Measurements from ENCODE around the gene INTS11. TPM values are rescaled to one million over a fixed set of nuclear protein-coding genes. Genes with fewer than 3 reads are reported as not detected.
A peak's percentile ranks its signal among the peaks of the same experiment; 100 is the strongest.

The INTS11 gene
- total and polyA plus RNA-seq, 2 of the 13 experiments (the other 11 are each of a cell fraction or from before 2014, with no cell fraction given): 52.8 to 94.8 TPM

DNA sequence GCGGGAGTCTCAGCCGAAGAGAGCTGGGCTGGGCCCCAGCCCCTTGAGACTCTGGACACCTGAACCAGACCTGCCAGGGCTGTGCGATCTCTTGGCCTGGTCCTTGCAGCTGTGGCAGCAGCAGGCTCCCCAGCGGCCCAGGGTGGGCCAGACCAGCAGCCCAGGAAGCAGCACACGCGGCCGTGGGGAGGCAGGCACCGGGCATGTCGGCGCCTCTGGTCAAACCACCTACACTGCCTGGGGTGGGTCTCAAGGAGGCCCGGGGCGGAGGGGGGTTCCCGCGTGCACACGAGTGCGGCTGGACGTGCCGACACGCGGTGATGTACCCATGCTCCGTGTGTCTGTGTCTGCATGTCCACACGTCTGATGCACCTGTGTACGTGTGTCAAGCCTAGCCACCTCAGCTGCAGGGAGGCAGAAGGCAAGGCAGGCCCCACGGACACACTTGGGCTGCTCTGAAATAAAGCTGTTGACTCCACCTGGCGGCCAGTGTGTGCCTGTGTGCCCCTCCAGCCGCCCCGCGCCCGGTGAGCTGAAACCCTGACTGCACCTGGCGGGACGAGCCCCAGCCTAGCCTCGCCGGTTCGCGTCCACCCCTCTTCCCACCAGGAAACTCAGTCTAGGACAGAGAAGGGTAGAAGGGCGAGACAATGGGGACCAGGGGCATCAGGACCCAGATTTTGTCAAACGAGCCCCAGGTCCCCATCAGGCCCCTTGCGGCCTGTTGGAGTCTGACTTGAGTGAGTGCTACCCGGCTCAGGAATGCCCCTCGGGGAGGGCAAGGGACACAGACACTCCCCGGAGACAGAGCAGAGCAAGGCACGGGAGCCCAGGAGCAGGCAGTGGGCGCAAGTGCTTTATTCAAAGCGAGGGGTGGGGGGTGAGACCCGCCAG, 32.7 kb downstream of the INTS11 start (continued):
- TF ChIP-seq THAP11 (CRISPR knock-in tag; IDR thresholded peaks at IDR 0.05) (0 out of 2 replicates have a peak, but pooled peaks have one; percentile 24), ZNF501 (CRISPR knock-in tag; IDR thresholded peaks at IDR 0.05) (peak; percentile 19; the same call in 1 of the 2 replicates), HMG20B (CRISPR knock-in tag; conservative IDR thresholded peaks at IDR 0.05) (no peak), KAT8 (CRISPR knock-in tag; IDR thresholded peaks at IDR 0.05) (no peak), FOXP1 (IDR thresholded peaks at IDR 0.05) (no peak), FOXP1 (CRISPR knock-in tag; IDR thresholded peaks at IDR 0.05) (no peak), TEAD3 (CRISPR knock-in tag; optimal IDR thresholded peaks at IDR 0.05; ENCODE audit: borderline replicate concordance) (peak; percentile 32), ZNF350 (CRISPR knock-in tag; IDR thresholded peaks at IDR 0.05; ENCODE audit: borderline replicate concordance, low read depth) (peak; percentile 52), ZNF205 (CRISPR knock-in tag; IDR thresholded peaks at IDR 0.05) (no peak), HDAC1 (CRISPR knock-in tag; IDR thresholded peaks at IDR 0.05) (no peak), ZNF383 (CRISPR knock-in tag; IDR thresholded peaks at IDR 0.05; ENCODE audit: borderline replicate concordance) (no peak)
- TF ChIP-seq, protein P1, sequence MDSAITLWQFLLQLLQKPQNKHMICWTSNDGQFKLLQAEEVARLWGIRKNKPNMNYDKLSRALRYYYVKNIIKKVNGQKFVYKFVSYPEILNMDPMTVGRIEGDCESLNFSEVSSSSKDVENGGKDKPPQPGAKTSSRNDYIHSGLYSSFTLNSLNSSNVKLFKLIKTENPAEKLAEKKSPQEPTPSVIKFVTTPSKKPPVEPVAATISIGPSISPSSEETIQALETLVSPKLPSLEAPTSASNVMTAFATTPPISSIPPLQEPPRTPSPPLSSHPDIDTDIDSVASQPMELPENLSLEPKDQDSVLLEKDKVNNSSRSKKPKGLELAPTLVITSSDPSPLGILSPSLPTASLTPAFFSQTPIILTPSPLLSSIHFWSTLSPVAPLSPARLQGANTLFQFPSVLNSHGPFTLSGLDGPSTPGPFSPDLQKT (CRISPR knock-in tag; IDR thresholded peaks at IDR 0.05; ENCODE audit: borderline replicate concordance): no peak
- TF ChIP-seq, protein P2, sequence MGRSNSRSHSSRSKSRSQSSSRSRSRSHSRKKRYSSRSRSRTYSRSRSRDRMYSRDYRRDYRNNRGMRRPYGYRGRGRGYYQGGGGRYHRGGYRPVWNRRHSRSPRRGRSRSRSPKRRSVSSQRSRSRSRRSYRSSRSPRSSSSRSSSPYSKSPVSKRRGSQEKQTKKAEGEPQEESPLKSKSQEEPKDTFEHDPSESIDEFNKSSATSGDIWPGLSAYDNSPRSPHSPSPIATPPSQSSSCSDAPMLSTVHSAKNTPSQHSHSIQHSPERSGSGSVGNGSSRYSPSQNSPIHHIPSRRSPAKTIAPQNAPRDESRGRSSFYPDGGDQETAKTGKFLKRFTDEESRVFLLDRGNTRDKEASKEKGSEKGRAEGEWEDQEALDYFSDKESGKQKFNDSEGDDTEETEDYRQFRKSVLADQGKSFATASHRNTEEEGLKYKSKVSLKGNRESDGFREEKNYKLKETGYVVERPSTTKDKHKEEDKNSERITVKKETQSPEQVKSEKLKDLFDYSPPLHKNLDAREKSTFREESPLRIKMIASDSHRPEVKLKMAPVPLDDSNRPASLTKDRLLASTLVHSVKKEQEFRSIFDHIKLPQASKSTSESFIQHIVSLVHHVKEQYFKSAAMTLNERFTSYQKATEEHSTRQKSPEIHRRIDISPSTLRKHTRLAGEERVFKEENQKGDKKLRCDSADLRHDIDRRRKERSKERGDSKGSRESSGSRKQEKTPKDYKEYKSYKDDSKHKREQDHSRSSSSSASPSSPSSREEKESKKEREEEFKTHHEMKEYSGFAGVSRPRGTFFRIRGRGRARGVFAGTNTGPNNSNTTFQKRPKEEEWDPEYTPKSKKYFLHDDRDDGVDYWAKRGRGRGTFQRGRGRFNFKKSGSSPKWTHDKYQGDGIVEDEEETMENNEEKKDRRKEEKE (IDR thresholded peaks at IDR 0.05): no peak
- TF ChIP-seq, protein P3, sequence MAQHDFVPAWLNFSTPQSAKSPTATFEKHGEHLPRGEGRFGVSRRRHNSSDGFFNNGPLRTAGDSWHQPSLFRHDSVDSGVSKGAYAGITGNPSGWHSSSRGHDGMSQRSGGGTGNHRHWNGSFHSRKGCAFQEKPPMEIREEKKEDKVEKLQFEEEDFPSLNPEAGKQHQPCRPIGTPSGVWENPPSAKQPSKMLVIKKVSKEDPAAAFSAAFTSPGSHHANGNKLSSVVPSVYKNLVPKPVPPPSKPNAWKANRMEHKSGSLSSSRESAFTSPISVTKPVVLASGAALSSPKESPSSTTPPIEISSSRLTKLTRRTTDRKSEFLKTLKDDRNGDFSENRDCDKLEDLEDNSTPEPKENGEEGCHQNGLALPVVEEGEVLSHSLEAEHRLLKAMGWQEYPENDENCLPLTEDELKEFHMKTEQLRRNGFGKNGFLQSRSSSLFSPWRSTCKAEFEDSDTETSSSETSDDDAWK (CRISPR knock-in tag; IDR thresholded peaks at IDR 0.05): no peak
- TF ChIP-seq, protein P4, sequence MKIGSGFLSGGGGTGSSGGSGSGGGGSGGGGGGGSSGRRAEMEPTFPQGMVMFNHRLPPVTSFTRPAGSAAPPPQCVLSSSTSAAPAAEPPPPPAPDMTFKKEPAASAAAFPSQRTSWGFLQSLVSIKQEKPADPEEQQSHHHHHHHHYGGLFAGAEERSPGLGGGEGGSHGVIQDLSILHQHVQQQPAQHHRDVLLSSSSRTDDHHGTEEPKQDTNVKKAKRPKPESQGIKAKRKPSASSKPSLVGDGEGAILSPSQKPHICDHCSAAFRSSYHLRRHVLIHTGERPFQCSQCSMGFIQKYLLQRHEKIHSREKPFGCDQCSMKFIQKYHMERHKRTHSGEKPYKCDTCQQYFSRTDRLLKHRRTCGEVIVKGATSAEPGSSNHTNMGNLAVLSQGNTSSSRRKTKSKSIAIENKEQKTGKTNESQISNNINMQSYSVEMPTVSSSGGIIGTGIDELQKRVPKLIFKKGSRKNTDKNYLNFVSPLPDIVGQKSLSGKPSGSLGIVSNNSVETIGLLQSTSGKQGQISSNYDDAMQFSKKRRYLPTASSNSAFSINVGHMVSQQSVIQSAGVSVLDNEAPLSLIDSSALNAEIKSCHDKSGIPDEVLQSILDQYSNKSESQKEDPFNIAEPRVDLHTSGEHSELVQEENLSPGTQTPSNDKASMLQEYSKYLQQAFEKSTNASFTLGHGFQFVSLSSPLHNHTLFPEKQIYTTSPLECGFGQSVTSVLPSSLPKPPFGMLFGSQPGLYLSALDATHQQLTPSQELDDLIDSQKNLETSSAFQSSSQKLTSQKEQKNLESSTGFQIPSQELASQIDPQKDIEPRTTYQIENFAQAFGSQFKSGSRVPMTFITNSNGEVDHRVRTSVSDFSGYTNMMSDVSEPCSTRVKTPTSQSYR (CRISPR knock-in tag; IDR thresholded peaks at IDR 0.05; ENCODE audit: borderline replicate concordance): no peak
- TF ChIP-seq, protein P5, sequence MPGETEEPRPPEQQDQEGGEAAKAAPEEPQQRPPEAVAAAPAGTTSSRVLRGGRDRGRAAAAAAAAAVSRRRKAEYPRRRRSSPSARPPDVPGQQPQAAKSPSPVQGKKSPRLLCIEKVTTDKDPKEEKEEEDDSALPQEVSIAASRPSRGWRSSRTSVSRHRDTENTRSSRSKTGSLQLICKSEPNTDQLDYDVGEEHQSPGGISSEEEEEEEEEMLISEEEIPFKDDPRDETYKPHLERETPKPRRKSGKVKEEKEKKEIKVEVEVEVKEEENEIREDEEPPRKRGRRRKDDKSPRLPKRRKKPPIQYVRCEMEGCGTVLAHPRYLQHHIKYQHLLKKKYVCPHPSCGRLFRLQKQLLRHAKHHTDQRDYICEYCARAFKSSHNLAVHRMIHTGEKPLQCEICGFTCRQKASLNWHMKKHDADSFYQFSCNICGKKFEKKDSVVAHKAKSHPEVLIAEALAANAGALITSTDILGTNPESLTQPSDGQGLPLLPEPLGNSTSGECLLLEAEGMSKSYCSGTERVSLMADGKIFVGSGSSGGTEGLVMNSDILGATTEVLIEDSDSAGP (CRISPR knock-in tag; IDR thresholded peaks at IDR 0.05; ENCODE audit: borderline replicate concordance): peak; percentile 70
- TF ChIP-seq, protein P6, sequence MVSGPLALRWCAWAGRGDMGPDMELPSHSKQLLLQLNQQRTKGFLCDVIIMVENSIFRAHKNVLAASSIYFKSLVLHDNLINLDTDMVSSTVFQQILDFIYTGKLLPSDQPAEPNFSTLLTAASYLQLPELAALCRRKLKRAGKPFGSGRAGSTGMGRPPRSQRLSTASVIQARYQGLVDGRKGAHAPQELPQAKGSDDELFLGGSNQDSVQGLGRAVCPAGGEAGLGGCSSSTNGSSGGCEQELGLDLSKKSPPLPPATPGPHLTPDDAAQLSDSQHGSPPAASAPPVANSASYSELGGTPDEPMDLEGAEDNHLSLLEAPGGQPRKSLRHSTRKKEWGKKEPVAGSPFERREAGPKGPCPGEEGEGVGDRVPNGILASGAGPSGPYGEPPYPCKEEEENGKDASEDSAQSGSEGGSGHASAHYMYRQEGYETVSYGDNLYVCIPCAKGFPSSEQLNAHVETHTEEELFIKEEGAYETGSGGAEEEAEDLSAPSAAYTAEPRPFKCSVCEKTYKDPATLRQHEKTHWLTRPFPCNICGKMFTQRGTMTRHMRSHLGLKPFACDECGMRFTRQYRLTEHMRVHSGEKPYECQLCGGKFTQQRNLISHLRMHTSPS (CRISPR knock-in tag; IDR thresholded peaks at IDR 0.05; ENCODE audit: low read depth): 0 out of 2 replicates have a peak, but pooled peaks have one; percentile 35
